GM10248 (cell line): ENCODE results near the gene PPP2R5D.

Experiments
- CTCF ChIA-PET: fragments of 300-600 bp; sonication (Branson Sonifier 250); formaldehyde crosslinking; extraction: SDS; loops from one replicate; lab custom pipeline; 2021; ENCODE audit warnings: antibody characterized with exemption; lab: Yijun Ruan, JAX
- POLR2A ChIA-PET: fragments of 350-650 bp; sonication (Branson Sonifier 250); formaldehyde crosslinking; extraction: SDS; loops from one replicate; lab custom pipeline; 2020; ENCODE audit warnings: antibody characterized with exemption; lab: Yijun Ruan, JAX
- DNase-seq: peaks from one replicate; pipeline ENCODE4 v3.0.0; 2012; ENCODE audit errors: extremely low spot score
- CTCF ChIP-seq: IDR thresholded peaks from 2 replicates; pipeline ENCODE4 v1.5.1; 2012; ENCODE audit warnings: mild to moderate bottlenecking, low read depth; ENCODE audit errors: extremely low read depth, missing control alignments, control extremely low read depth

Gene PPP2R5D

GRCh38 chr6:43045371-43045930, 61.1 kb downstream of the PPP2R5D start:
- ChIA-PET CTCF (interaction anchor here (1.3 kb wide), 1 partner anchor 11 kb away, joined by 4 read pairs; no protein-coding TSS in a partner anchor), POLR2A (interaction anchor here (0.5 kb wide), 1 partner anchor 23 kb away, joined by 6 read pairs; no protein-coding TSS in a partner anchor)
- DNase-seq = no peak
- TF ChIP-seq CTCF = no peak

- no peak for TF ChIP-seq CTCF
- ChIA-PET POLR2A (interaction anchor here (1.0 to 1.3 kb wide), 2 partner anchors 11 to 34 kb away, joined by 3 to 5 read pairs; partner anchors contain the start of genes KLC4, KLHDC3 and MRPL2), CTCF (interaction anchor here (1.6 kb wide), 1 partner anchor 95 kb away, joined by 7 read pairs; no protein-coding TSS in a partner anchor)
- no peak for DNase-seq
Observed at GRCh38 chr6:43047998-43048397, 63.6 kb downstream of the PPP2R5D start.

- no peak for TF ChIP-seq CTCF
- ChIA-PET CTCF (interaction anchor here (1.3 to 1.5 kb wide), 3 partner anchors 29 to 455 kb away, joined by 3 read pairs; partner anchors contain the start of gene RRP36), POLR2A (interaction anchor here (0.5 kb wide), 1 partner anchor 263 kb away, joined by 4 read pairs; no protein-coding TSS in a partner anchor)
- no peak for DNase-seq
Observed at GRCh38 chr6:43050981-43051380, 66.6 kb downstream of the PPP2R5D start.

- ChIA-PET CTCF (no interaction called here), POLR2A (no interaction called here)
- no peak for DNase-seq
- no peak for TF ChIP-seq CTCF
Observed at GRCh38 chr6:43052225-43052841, 68.0 kb downstream of the PPP2R5D start.

- ChIA-PET CTCF (interaction anchor here (1.0 to 1.3 kb wide), 3 partner anchors 9 to 43 kb away, joined by 3 read pairs; partner anchors contain the start of gene RRP36), POLR2A (interaction anchor here (1.4 kb wide), 1 partner anchor 123 kb away, joined by 3 read pairs; no protein-coding TSS in a partner anchor)
- peak; percentile 48 for DNase-seq
- no peak for TF ChIP-seq CTCF
Observed at GRCh38 chr6:43052842-43053544, 68.6 kb downstream of the PPP2R5D start.
